Mesothelial cell of epicardium (in vitro differentiated cells): Measurements from ENCODE around the gene NELFE. TPM values are rescaled to one million over a fixed set of nuclear protein-coding genes. Genes with fewer than 3 reads are reported as not detected.
"Not testable (repeated sequence)": the region's sequence is repeated elsewhere in the genome, so short reads cannot be mapped to it uniquely, and the experiment has no call there.

ENCODE experiments used
- DNase-seq, 2 experiments: peaks; one replicate each; pipeline ENCODE4 v3.0.0; 2021; ENCODE audit warnings: low spot score in 2 of 2; ENCODE audit not compliant: unreplicated experiment in 2 of 2
- H3K27ac Mint-ChIP-seq: 2 replicates; pipeline ENCODE4 v1.8.0; 2021; ENCODE audit warnings: mixed read lengths
- H3K27me3 Mint-ChIP-seq: 2 replicates; pipeline ENCODE4 v1.8.0; 2021; ENCODE audit warnings: low read depth, mixed read lengths
- H3K36me3 Mint-ChIP-seq: 2 replicates; pipeline ENCODE4 v1.8.0; 2021; ENCODE audit warnings: mixed read lengths
- H3K4me1 Mint-ChIP-seq: 2 replicates; pipeline ENCODE4 v1.8.0; 2021; ENCODE audit warnings: mixed read lengths
- H3K4me3 Mint-ChIP-seq: 2 replicates; pipeline ENCODE4 v1.8.0; 2021; ENCODE audit warnings: mild to moderate bottlenecking, moderate library complexity, mixed read lengths
- H3K9me3 Mint-ChIP-seq: 2 replicates; pipeline ENCODE4 v1.8.0; 2021; ENCODE audit warnings: mixed read lengths
- total RNA-seq: library from RNA; stranded (reverse); gene quantifications from 3 replicates; pipeline ENCODE4 v1.2.1, GENCODE V29; 2021
- TF ChIP-seq, protein P1 (sequence below): fragments of 200-600 bp; sonication (generic); IDR thresholded peaks from one replicate; pipeline ENCODE4 v1.5.0; 2021; ENCODE audit warnings: antibody characterized with exemption; ENCODE audit not compliant: unreplicated experiment

The NELFE gene
- total RNA-seq, 1 donor from 2014 or later, result 60.0 TPM

DNA sequence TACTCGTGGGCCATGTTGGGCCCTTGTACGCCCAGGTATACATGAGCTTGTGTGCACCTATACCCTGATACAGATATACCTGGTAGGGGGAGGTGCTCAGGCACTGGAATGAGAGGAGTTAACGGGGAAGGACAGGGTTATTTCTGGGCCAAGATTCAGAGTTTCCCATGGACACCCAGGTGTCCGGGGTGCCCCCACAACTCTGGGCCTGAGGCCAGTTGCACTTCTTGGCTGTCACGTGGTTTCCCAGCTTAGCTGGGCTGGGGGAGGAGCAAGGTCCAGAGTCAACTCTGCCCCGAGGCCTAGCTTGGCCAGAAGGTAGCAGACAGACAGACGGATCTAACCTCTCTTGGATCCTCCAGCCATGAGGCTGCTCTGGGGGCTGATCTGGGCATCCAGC is 23.0 kb upstream of the NELFE start, which contains the start of gene C4A:
TSS of gene C4A (plus strand) at position 314 of the 400 bp plus-strand sequence. CDS start at position 365, 51 bp downstream.
- not testable (repeated sequence) for DNase-seq, H3K4me3 Mint-ChIP-seq, H3K27ac Mint-ChIP-seq, H3K9me3 Mint-ChIP-seq, H3K4me1 Mint-ChIP-seq, H3K36me3 Mint-ChIP-seq, H3K27me3 Mint-ChIP-seq

DNA sequence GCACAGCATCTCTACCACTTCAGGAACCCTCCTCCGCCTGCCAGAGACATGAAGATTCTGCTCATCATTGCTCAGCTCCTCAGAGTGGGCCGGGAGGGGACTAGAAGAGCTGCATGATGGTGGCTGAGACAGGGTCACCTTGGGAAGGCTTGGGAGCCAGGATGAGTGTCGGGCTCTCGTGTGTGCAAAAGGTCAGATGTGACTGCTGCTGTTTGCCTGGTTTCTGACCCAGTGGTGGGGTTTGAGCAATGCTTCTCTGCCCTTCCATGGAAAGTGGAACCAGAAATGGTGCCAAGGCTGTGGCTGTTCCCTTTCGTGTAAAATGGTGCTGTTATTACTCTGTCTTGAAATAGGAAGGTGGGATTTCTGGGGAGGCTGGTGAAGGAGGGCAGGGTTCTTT is 22.2 kb upstream of the NELFE start:
- H3K27me3 Mint-ChIP-seq, H3K4me3 Mint-ChIP-seq: not testable (repeated sequence)

DNA sequence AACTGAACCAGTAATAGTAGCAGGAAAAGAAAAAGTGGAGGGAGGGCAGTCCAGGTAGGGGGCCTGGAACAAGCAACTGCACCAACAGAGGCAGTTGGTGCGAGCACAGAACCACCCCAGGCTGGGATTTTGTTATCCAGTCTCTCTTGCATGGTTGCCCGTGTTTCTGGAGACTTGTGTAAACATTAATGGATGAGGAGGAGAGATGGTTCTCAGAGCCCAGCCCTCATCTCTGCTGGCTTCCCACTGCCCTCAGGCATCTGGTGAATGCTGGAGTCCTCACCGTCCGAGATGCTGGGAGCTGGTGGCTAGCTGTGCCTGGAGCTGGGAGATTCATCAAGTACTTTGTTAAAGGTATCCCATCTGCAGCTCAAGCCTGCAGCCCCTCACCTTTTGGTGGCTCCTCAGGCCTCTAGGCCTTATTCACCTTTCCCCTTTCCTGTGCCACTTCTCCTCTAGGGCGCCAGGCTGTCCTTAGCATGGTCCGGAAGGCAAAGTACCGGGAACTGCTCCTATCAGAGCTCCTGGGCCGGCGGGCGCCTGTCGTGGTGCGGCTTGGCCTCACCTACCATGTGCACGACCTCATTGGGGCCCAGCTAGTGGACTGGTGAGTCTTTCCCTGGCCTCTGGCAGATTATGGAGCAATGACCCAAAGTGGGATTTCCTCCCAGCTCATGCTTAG is 21.6 kb upstream of the NELFE start:
- not testable (repeated sequence) for H3K27me3 Mint-ChIP-seq, H3K4me1 Mint-ChIP-seq, H3K9me3 Mint-ChIP-seq, DNase-seq, H3K27ac Mint-ChIP-seq, H3K36me3 Mint-ChIP-seq, H3K4me3 Mint-ChIP-seq

More for the DNA sequence above, 22.2 kb upstream of the NELFE start:
- H3K4me1 Mint-ChIP-seq, H3K36me3 Mint-ChIP-seq, DNase-seq, H3K9me3 Mint-ChIP-seq, H3K27ac Mint-ChIP-seq: not testable (repeated sequence)

DNA sequence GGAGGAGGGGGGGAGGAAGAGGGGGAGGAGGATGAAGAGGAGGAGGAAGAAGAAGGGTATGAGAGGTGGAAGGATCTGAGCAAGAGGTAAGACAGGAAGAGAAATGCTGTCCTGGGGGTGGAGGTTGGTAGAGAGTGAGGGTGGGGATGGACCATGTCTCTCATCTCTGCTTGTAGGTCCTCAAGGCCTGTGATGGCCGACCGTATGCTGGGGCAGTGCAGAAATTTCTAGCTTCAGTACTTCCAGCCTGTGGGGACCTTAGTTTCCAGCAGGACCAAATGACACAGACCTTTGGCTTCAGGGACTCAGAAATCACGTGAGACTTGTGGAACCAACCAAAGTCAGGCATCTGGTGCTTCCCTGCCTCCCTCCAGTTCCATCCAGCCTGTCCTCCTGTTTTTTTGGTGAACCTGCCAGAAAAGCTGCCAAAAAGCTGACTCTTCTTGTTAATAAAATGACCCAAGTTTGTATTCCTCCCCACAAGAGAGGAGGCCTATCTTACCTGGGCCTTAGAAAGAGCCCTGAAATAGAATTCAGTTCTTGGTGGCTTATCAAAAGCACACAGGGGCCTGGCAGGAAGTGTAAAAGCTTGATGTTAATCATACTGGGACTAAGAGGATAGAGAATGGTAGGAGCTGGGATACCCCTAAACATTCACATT is 20.6 kb upstream of the NELFE start:
- H3K27ac Mint-ChIP-seq, result no peak overlapping the region
- H3K9me3 Mint-ChIP-seq, result no peaks in the 10 kb centered on the region
- H3K36me3 Mint-ChIP-seq, result peaks cover 16% of the 10 kb centered on the region
- no peak overlapping the region for H3K4me3 Mint-ChIP-seq
- no peaks in the 10 kb centered on the region for H3K4me1 Mint-ChIP-seq
- H3K27me3 Mint-ChIP-seq, result no peaks in the 10 kb centered on the region
- TF ChIP-seq, protein P1, sequence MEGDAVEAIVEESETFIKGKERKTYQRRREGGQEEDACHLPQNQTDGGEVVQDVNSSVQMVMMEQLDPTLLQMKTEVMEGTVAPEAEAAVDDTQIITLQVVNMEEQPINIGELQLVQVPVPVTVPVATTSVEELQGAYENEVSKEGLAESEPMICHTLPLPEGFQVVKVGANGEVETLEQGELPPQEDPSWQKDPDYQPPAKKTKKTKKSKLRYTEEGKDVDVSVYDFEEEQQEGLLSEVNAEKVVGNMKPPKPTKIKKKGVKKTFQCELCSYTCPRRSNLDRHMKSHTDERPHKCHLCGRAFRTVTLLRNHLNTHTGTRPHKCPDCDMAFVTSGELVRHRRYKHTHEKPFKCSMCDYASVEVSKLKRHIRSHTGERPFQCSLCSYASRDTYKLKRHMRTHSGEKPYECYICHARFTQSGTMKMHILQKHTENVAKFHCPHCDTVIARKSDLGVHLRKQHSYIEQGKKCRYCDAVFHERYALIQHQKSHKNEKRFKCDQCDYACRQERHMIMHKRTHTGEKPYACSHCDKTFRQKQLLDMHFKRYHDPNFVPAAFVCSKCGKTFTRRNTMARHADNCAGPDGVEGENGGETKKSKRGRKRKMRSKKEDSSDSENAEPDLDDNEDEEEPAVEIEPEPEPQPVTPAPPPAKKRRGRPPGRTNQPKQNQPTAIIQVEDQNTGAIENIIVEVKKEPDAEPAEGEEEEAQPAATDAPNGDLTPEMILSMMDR, result no peak
- no peak for DNase-seq

DNA sequence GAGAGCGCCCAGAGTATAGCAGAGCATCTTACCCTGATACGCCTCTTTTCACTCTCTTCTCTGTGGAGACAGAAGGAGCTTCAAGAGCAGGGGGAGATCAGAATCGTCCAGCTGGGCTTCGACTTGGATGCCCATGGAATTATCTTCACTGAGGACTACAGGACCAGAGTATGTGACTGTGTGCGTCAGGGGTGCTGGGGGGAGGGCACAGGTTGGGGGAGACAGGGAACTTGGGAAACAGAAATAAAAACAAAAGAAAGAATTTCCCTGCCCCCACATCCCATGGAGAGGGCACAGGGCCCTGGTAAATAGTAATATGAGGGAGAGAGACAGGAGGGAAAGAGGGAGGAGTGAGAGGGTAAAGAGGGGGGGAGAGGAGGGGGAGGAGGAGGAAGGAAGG is 20.1 kb upstream of the NELFE start:
- Mint-ChIP-seq H3K27ac (no peak overlapping the region), H3K36me3 (peaks cover 16% of the 10 kb centered on the region), H3K4me1 (no peaks in the 10 kb centered on the region), H3K4me3 (no peak overlapping the region), H3K27me3 (no peaks in the 10 kb centered on the region), H3K9me3 (no peaks in the 10 kb centered on the region)
- DNase-seq, result no peak
- TF ChIP-seq, protein P1, result no peak

DNA sequence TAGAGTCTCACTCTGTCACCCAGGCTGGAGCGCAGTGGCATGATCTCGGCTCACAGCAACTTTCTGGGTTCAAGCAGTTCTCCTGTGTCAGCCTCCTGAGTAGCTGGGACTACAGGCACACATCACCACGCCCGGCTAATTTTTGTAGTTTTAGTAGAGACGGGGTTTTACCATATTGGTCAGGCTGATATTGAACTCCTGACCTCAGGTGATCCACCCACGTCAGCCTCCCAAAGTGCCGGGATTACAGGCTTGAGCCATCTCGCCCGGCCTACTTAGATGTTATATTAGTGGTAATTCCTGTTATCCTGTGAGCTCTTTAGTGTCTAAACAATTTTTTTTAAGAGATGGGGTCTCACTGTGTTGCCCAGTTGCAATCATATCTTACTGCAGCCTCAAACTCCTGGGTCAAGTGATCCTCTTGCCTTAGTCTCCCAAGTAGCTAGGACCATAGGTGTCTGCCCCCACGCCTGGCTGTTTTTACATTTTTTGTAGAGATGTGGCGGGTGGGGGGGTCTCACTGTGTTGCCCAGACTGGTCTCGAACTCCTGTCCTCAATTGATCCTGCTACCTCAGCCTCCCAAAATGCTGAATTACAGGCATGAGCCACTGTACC is 19.2 kb upstream of the NELFE start:
- Mint-ChIP-seq H3K4me1 (peaks cover 6% of the 10 kb centered on the region), H3K9me3 (no peaks in the 10 kb centered on the region), H3K27me3 (no peaks in the 10 kb centered on the region), H3K4me3 (no peak overlapping the region), H3K27ac (no peak overlapping the region), H3K36me3 (peaks cover 16% of the 10 kb centered on the region)
- TF ChIP-seq, protein P1, result no peak
- no peak for DNase-seq

DNA sequence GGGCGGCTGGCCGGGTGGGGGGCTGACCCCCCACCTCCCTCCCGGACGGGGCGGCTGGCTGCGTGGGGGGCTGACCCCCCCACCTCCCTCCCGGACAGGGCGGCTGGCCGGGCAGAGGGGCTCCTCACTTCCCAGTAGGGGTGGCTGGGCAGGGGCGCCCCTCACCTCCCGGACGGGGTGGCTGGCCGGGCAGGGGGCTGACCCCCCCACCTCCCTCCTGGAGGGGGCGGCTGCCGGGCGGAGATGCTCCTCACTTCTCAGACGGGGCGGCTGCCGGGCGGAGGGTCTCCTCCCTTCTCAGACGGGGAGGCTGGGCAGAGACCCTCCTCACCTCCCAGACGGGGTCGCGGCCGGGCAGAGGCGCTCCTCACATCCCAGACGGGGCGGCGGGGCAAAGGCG is 17.3 kb upstream of the NELFE start:
- not testable (repeated sequence) for DNase-seq, H3K27me3 Mint-ChIP-seq, H3K4me3 Mint-ChIP-seq, H3K27ac Mint-ChIP-seq, H3K9me3 Mint-ChIP-seq
- peaks cover 16% of the 10 kb centered on the region for H3K36me3 Mint-ChIP-seq
- H3K4me1 Mint-ChIP-seq, result peaks cover 13% of the 10 kb centered on the region
